Glutamatergic neuron (in vitro differentiated cells): ENCODE results near the gene ABHD12. TPM values are rescaled to one million over a fixed set of nuclear protein-coding genes. Genes with fewer than 3 reads are reported as not detected.

ENCODE experiments used
- DNase-seq: peaks from one replicate; pipeline ENCODE4 v3.0.0; 2022
- H3K27ac Mint-ChIP-seq: one replicate; pipeline ENCODE4 v1.8.0; 2020; ENCODE audit warnings: mild to moderate bottlenecking, mixed read lengths, inconsistent platforms; ENCODE audit not compliant: unreplicated experiment
- H3K27me3 Mint-ChIP-seq: one replicate; pipeline ENCODE4 v1.8.0; 2020; ENCODE audit warnings: mild to moderate bottlenecking, moderate library complexity, mixed read lengths, inconsistent platforms; ENCODE audit not compliant: unreplicated experiment
- H3K36me3 Mint-ChIP-seq: one replicate; pipeline ENCODE4 v1.8.0; 2020; ENCODE audit warnings: mild to moderate bottlenecking, mixed read lengths, inconsistent platforms; ENCODE audit not compliant: unreplicated experiment
- H3K4me1 Mint-ChIP-seq: one replicate; pipeline ENCODE4 v1.8.0; 2020; ENCODE audit warnings: mild to moderate bottlenecking, low read depth, mixed read lengths, inconsistent platforms; ENCODE audit not compliant: unreplicated experiment
- H3K4me3 Mint-ChIP-seq: one replicate; pipeline ENCODE4 v1.8.0; 2020; ENCODE audit warnings: mild to moderate bottlenecking, mixed read lengths, inconsistent platforms; ENCODE audit not compliant: unreplicated experiment
- H3K9me3 Mint-ChIP-seq: one replicate; pipeline ENCODE4 v1.8.0; 2020; ENCODE audit warnings: mild to moderate bottlenecking, moderate library complexity, mixed read lengths, inconsistent platforms; ENCODE audit not compliant: unreplicated experiment
- total RNA-seq: library from RNA; stranded (reverse); fragmentation: NEBNext Ultra II Directional; extraction: Animal tissue kit (Norgen Biotek cat#: 25700); gene quantifications from one replicate; pipeline ENCODE4 v1.2.1, GENCODE V29; 2021; ENCODE audit not compliant: unreplicated experiment
- TF ChIP-seq, protein P1 (sequence below): fragments of 200-600 bp; sonication (generic); IDR thresholded peaks from one replicate; pipeline ENCODE4 v1.5.0; 2021; ENCODE audit not compliant: partially characterized antibody, unreplicated experiment

ABHD12 gene
- total RNA-seq, 1 donor from 2014 or later, result 101 TPM

DNA sequence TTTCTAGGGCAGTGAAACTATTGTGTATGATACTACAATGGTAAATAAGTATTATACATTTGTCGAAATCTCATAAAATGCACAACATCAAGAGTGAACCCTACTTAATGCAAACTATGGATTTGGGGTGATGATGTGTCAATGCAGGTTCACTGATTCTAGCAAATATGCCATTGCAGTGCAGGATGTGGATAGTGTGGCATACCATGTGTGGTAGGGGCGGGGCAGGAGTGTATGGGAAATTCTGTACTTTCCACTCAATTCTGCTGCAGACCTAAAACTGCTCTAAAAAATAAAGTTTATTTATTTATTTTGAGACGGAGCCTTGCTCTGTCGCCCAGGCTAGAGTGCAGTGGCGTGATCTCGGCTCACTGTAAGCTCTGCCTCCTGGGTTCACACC is 44.3 kb downstream of the ABHD12 start:
- H3K9me3 Mint-ChIP-seq, result peaks cover 2% of the 10 kb centered on the region
- no peak overlapping the region for H3K4me3 Mint-ChIP-seq
- H3K27ac Mint-ChIP-seq, result no peak overlapping the region
- H3K4me1 Mint-ChIP-seq, result no peaks in the 10 kb centered on the region
- TF ChIP-seq, protein P1, sequence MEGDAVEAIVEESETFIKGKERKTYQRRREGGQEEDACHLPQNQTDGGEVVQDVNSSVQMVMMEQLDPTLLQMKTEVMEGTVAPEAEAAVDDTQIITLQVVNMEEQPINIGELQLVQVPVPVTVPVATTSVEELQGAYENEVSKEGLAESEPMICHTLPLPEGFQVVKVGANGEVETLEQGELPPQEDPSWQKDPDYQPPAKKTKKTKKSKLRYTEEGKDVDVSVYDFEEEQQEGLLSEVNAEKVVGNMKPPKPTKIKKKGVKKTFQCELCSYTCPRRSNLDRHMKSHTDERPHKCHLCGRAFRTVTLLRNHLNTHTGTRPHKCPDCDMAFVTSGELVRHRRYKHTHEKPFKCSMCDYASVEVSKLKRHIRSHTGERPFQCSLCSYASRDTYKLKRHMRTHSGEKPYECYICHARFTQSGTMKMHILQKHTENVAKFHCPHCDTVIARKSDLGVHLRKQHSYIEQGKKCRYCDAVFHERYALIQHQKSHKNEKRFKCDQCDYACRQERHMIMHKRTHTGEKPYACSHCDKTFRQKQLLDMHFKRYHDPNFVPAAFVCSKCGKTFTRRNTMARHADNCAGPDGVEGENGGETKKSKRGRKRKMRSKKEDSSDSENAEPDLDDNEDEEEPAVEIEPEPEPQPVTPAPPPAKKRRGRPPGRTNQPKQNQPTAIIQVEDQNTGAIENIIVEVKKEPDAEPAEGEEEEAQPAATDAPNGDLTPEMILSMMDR, result no peak
- no peaks in the 10 kb centered on the region for H3K27me3 Mint-ChIP-seq
- peaks cover 6% of the 10 kb centered on the region for H3K36me3 Mint-ChIP-seq
- DNase-seq, result no peak

DNA sequence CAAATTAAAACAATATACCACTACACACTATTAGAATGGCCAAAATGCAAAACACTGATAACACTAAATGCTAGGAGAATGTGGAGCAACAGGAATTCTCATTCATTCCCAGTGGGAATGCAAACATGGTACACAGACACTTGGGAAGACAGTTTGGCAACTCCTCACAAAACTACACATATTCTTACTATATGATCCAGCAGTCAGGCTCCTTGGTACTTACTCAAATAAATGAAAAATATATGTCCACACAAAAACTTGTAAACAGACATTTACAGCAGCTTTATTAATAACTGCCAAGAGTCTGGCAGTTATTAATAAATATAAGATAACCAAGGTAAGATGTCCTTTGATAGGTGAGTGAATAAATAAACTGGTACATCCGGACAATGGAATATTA is 44.9 kb downstream of the ABHD12 start:
- H3K4me3 Mint-ChIP-seq, result no peak overlapping the region
- no peak for DNase-seq
- no peak overlapping the region for H3K27ac Mint-ChIP-seq
- TF ChIP-seq, protein P1, result no peak
- H3K9me3 Mint-ChIP-seq, result peaks cover 2% of the 10 kb centered on the region
- H3K36me3 Mint-ChIP-seq, result peaks cover 6% of the 10 kb centered on the region
- H3K27me3 Mint-ChIP-seq, result no peaks in the 10 kb centered on the region
- peaks cover under 1% of the 10 kb centered on the region for H3K4me1 Mint-ChIP-seq

DNA sequence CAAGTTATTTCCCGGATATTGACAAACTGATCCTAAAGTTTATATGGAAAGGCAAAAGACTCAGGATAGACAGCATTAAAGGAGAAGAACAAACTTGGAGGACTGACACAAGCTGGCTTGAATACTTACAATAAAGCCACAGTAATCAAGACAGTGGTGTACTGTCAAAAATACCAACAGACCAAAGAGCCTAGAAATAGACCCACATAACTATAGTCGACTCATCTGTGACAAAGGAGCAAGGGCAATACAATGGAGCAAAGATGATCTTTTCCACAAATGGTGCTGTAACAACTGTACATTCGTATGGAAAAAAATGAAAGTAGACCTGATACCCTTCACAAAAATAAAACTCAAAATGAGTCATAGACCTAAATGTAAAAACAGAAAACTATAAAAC is 46.0 kb downstream of the ABHD12 start:
- no peak overlapping the region for H3K4me3 Mint-ChIP-seq
- no peak for DNase-seq
- no peak overlapping the region for H3K27ac Mint-ChIP-seq
- peaks cover 7% of the 10 kb centered on the region for H3K4me1 Mint-ChIP-seq
- TF ChIP-seq, protein P1, result no peak
- H3K27me3 Mint-ChIP-seq, result no peaks in the 10 kb centered on the region
- H3K9me3 Mint-ChIP-seq, result peaks cover 2% of the 10 kb centered on the region
- H3K36me3 Mint-ChIP-seq, result no peaks in the 10 kb centered on the region

DNA sequence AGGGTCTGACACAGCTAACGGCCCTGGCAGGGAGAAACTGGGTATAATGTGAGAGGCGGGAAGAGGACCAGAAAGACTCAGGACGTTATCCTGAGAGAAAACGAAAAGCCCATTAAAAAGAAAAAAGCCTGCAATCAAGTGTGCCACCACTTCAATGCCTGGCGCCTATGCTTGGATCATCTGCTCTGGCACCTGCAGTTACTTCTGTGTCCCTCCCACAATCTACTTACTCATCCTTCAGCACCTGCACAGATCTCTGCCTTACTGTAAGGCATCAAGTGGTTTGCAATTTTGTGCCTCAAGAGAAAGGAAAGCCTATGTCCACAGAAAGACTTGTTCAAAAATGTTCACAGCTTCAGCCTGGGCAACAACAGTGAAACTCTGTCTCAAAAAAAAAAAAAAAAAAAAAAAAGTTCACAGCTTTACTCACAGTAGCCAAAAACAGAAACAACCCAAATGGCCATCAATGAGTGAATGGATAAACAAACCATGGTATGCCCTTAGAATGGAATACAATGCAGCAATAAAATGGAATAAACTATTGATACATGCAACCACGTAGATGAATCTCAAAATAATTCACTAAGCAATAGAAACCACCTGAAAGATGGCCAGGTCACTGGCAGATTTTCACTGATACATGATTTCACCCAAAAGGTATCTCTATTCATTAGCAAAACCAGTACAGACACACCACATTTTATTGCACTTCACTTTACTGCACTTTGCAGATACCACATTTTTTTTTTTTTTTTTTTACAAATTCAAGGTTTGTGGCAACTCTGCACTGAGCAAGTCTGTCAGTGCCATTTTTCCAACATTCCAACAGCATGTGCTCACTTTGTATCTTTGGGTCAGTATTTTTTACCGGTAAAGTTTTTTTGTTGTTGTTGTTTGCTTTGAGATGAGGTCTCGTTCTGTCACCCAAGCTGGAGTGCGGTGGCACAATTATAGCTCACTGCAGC is 48.6 kb downstream of the ABHD12 start:
- no peak for DNase-seq
- H3K27me3 Mint-ChIP-seq, result no peaks in the 10 kb centered on the region
- no peaks in the 10 kb centered on the region for H3K36me3 Mint-ChIP-seq
- TF ChIP-seq, protein P1, result no peak
- H3K4me3 Mint-ChIP-seq, result no peak overlapping the region
- no peaks in the 10 kb centered on the region for H3K9me3 Mint-ChIP-seq
- H3K27ac Mint-ChIP-seq, result peak overlapping the region; percentile 5
- H3K4me1 Mint-ChIP-seq, result peaks cover 20% of the 10 kb centered on the region

DNA sequence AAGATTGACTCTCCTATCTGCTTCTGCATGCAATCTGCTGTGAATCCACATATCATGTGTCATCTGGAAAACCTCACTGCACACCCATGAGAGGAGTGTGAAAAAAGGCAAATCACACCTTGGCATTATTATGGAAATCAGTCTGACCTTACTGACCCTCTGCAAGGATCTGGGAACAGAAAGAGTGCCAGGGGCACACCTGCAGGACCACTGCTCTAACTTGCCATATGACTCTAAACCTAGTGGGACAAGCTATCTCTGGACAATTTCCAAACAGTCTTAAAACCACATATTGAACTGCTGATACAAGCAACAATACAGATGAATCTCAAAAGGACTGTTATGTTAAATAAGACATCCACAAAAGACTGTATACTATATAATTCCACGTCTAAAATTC is 50.3 kb downstream of the ABHD12 start:
- Mint-ChIP-seq H3K27ac (no peak overlapping the region), H3K36me3 (no peaks in the 10 kb centered on the region), H3K27me3 (no peaks in the 10 kb centered on the region), H3K4me3 (no peak overlapping the region), H3K9me3 (peaks cover 2% of the 10 kb centered on the region), H3K4me1 (peaks cover 20% of the 10 kb centered on the region)
- no peak for DNase-seq
- TF ChIP-seq, protein P1, result no peak
